Measurements from ENCODE around the gene LNX1. TPM values are rescaled to one million over a fixed set of nuclear protein-coding genes. Genes with fewer than 3 reads are reported as not detected.
A peak's percentile ranks its signal among the peaks of the same experiment; 100 is the strongest.

Gene LNX1
- total and polyA plus RNA-seq, 9 of the 15 experiments (the other 6 are each of a cell fraction or from before 2014, with no cell fraction given), result 0.40 to 3.6 (median 2.2) TPM

GRCh38 chr4:53483250-53483649, 108.0 kb downstream of the LNX1 start (continued):
- TF ChIP-seq, protein P1, sequence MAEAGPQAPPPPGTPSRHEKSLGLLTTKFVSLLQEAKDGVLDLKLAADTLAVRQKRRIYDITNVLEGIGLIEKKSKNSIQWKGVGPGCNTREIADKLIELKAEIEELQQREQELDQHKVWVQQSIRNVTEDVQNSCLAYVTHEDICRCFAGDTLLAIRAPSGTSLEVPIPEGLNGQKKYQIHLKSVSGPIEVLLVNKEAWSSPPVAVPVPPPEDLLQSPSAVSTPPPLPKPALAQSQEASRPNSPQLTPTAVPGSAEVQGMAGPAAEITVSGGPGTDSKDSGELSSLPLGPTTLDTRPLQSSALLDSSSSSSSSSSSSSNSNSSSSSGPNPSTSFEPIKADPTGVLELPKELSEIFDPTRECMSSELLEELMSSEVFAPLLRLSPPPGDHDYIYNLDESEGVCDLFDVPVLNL (CRISPR knock-in tag; IDR thresholded peaks at IDR 0.05; ENCODE audit: low read depth), result no peak
- peak; percentile 33; the same call in 1 of the 2 replicates for TF ChIP-seq C11orf30 (IDR thresholded peaks at IDR 0.05; ENCODE audit: low read depth)

- no peak overlapping the region for H2AFZ ChIP-seq (ENCODE audit: low read depth, low read length)
- H3K4me3 ChIP-seq, result no peak overlapping the region
- WGBS (ENCODE audit: insufficient coverage, low coverage, missing lambda C conversion rate), result 54% methylated on average over 8 of the region's 8 CpGs
- no peak overlapping the region for H3K9ac ChIP-seq (ENCODE audit: insufficient read depth in 1 of 2, low read depth in 2 of 2, low read length in 2 of 2)
- ATAC-seq (no peak), FAIRE-seq (no peak), DNase-seq (ENCODE audit: extremely low read depth in 1 of 4, low spot score in 3 of 4) (no peak)
- no peaks in the 10 kb centered on the region for H3K79me2 ChIP-seq (ENCODE audit: control insufficient read depth, insufficient read depth, low read length)
- no peaks in the 10 kb centered on the region for H4K20me1 ChIP-seq (replicated peaks; ENCODE audit: control insufficient read depth, insufficient read depth, low read length)
- H3K4me2 ChIP-seq (ENCODE audit: insufficient read depth, low read length), result no peak overlapping the region
- no peaks in the 10 kb centered on the region for H3K36me3 ChIP-seq (ENCODE audit: control insufficient read depth, insufficient read depth, low read length)
- H3K4me1 ChIP-seq (replicated peaks in 1 of 2; ENCODE audit: control insufficient read depth in 2 of 2, insufficient read depth in 2 of 2, low read length in 2 of 2), result peaks cover 0 to 2% of the 10 kb centered on the region in 2 experiments; a peak in 2 of 5 replicates
- CTCF ChIA-PET (ENCODE audit: low intra/inter-chr PET ratio), result no interaction called here
- POLR2A ChIA-PET, result no interaction called here
- no peak overlapping the region for H3K27ac ChIP-seq (ENCODE audit: extremely low read depth, low read depth, low read length)
- no peaks in the 10 kb centered on the region for H3K9me1 ChIP-seq (ENCODE audit: control insufficient read depth, insufficient read depth, low read length)
- intact Hi-C loops (cut with micrococcal nuclease), result no loop called here
- no peaks in the 10 kb centered on the region for H3K9me3 ChIP-seq (replicated peaks; ENCODE audit: control insufficient read depth, insufficient read depth, low read depth, low read length)
- in situ Hi-C loops (cut with MboI), result loop anchor here (25.0 kb wide), 1 partner anchor 756 kb away; the partner anchor contains the start of gene PDGFRA
- BruUV-seq (replicated peaks), result no TSS peak
- H3K27me3 ChIP-seq (ENCODE audit: control insufficient read depth in 2 of 2, insufficient read depth in 2 of 2, low read length in 2 of 2), result no peaks in the 10 kb centered on the region
- no peak for TF ChIP-seq GTF3C2 (IDR thresholded peaks at IDR 0.05; ENCODE audit: borderline replicate concordance, extremely low read depth, insufficient read length)
- no peak for TF ChIP-seq CSDE1 (IDR thresholded peaks at IDR 0.05)
- TF ChIP-seq, protein P2, sequence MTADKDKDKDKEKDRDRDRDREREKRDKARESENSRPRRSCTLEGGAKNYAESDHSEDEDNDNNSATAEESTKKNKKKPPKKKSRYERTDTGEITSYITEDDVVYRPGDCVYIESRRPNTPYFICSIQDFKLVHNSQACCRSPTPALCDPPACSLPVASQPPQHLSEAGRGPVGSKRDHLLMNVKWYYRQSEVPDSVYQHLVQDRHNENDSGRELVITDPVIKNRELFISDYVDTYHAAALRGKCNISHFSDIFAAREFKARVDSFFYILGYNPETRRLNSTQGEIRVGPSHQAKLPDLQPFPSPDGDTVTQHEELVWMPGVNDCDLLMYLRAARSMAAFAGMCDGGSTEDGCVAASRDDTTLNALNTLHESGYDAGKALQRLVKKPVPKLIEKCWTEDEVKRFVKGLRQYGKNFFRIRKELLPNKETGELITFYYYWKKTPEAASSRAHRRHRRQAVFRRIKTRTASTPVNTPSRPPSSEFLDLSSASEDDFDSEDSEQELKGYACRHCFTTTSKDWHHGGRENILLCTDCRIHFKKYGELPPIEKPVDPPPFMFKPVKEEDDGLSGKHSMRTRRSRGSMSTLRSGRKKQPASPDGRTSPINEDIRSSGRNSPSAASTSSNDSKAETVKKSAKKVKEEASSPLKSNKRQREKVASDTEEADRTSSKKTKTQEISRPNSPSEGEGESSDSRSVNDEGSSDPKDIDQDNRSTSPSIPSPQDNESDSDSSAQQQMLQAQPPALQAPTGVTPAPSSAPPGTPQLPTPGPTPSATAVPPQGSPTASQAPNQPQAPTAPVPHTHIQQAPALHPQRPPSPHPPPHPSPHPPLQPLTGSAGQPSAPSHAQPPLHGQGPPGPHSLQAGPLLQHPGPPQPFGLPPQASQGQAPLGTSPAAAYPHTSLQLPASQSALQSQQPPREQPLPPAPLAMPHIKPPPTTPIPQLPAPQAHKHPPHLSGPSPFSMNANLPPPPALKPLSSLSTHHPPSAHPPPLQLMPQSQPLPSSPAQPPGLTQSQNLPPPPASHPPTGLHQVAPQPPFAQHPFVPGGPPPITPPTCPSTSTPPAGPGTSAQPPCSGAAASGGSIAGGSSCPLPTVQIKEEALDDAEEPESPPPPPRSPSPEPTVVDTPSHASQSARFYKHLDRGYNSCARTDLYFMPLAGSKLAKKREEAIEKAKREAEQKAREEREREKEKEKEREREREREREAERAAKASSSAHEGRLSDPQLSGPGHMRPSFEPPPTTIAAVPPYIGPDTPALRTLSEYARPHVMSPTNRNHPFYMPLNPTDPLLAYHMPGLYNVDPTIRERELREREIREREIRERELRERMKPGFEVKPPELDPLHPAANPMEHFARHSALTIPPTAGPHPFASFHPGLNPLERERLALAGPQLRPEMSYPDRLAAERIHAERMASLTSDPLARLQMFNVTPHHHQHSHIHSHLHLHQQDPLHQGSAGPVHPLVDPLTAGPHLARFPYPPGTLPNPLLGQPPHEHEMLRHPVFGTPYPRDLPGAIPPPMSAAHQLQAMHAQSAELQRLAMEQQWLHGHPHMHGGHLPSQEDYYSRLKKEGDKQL (CRISPR knock-in tag; IDR thresholded peaks at IDR 0.05; ENCODE audit: borderline replicate concordance), result no peak
- no peak for TF ChIP-seq NCOR1 (IDR thresholded peaks at IDR 0.05)
- TF ChIP-seq, protein P3, sequence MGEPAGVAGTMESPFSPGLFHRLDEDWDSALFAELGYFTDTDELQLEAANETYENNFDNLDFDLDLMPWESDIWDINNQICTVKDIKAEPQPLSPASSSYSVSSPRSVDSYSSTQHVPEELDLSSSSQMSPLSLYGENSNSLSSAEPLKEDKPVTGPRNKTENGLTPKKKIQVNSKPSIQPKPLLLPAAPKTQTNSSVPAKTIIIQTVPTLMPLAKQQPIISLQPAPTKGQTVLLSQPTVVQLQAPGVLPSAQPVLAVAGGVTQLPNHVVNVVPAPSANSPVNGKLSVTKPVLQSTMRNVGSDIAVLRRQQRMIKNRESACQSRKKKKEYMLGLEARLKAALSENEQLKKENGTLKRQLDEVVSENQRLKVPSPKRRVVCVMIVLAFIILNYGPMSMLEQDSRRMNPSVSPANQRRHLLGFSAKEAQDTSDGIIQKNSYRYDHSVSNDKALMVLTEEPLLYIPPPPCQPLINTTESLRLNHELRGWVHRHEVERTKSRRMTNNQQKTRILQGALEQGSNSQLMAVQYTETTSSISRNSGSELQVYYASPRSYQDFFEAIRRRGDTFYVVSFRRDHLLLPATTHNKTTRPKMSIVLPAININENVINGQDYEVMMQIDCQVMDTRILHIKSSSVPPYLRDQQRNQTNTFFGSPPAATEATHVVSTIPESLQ (CRISPR knock-in tag; IDR thresholded peaks at IDR 0.05), result no peak
- TF ChIP-seq TAF1 (IDR thresholded peaks at IDR 0.05; ENCODE audit: control insufficient read depth, extremely low read depth, insufficient read depth, low read length, severe bottlenecking), result no peak
These were observed 109.7 kb downstream of the LNX1 start for GRCh38 chr4:53481586-53481985.
